GM10266 (cell line): Measurements from ENCODE around the gene ALPK1.

Source experiments
- DNase-seq: peaks from one replicate; pipeline ENCODE4 v3.0.0; 2012; ENCODE audit errors: extremely low spot score
- TF ChIP-seq, protein P1 (sequence below): IDR thresholded peaks from 2 replicates; pipeline ENCODE4 v1.5.1; 2012; ENCODE audit warnings: mild to moderate bottlenecking, low read depth; ENCODE audit not compliant: control insufficient read depth, insufficient read depth; ENCODE audit errors: missing control alignments

Gene ALPK1

DNA sequence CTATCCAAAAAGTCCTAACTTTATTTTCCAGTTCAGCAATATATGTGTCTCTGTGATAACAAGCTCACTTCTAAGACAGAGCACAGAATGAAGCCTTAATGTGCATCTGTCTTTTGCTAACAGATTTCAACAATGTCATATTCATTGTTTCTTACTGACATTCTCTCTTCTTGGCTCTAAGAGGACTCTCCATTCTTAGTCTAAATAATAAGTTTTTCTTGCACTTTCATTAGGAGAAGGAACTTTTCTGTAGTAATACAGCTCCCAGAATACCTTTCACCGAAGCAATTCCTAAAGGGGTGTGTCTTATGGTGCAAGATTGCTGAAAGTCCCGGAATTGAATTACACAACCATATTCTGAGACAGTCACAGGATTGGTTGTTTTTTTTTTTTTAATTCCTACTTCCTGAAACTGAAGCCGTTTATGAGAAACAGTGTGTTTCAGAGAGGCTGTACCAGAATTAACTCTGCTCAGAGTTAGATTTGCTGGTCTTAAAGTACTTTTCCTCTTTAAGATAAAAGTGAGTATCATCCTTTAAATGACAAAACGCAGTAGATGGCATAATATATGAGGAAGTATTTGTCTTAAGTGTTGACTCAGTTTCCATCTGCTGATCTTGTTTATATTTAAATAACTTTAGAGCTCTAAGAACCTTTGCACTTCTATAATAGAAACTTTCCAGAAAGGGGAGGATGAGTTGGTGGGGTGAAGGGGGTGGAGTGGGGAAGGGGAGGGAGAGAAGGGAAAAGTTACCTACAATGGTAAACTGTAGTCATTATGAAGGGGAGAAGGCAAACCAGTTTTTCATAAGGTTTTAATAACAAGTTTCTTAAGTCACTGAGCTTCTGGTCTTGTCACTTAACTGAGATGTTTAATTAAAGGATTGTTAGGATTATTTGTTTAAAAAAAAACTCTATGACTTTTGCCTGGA lies at the start of gene ALPK1:
TSS of gene ALPK1 (plus strand) at position 421 of the 932 bp plus-strand sequence.
- TF ChIP-seq, protein P1, sequence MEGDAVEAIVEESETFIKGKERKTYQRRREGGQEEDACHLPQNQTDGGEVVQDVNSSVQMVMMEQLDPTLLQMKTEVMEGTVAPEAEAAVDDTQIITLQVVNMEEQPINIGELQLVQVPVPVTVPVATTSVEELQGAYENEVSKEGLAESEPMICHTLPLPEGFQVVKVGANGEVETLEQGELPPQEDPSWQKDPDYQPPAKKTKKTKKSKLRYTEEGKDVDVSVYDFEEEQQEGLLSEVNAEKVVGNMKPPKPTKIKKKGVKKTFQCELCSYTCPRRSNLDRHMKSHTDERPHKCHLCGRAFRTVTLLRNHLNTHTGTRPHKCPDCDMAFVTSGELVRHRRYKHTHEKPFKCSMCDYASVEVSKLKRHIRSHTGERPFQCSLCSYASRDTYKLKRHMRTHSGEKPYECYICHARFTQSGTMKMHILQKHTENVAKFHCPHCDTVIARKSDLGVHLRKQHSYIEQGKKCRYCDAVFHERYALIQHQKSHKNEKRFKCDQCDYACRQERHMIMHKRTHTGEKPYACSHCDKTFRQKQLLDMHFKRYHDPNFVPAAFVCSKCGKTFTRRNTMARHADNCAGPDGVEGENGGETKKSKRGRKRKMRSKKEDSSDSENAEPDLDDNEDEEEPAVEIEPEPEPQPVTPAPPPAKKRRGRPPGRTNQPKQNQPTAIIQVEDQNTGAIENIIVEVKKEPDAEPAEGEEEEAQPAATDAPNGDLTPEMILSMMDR, result no peak
- no peak for DNase-seq

DNA sequence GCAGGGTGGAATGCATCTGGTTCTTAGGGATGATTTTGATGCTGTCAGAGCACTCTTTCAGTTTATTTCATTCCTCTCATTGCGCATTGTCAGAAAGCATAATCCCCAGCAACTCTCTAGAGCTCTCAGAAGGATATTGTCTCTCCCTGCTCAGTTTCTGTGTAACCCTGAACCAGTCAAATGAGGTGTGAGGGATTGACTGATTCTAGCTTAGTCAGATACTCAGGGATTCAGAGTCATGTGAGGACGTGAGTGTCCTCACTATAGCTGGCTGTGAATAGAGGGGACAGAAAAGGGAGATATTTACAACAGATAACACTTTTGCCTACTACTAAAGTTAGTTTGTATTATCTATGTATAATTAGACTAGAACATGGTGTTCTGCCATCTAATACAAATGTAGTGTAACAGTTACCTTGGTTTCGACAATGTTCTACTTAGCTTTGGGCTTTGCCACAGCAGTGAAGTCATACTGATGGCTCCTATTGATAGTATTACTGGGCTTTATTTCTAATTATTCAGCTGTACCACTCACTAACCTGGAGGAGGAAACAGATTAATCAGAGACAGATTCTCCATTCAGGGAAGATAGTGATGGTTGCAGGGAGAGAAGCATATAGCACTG lies 46.0 kb upstream of the ALPK1 start:
- DNase-seq, result no peak
- TF ChIP-seq, protein P1, result no peak

DNA sequence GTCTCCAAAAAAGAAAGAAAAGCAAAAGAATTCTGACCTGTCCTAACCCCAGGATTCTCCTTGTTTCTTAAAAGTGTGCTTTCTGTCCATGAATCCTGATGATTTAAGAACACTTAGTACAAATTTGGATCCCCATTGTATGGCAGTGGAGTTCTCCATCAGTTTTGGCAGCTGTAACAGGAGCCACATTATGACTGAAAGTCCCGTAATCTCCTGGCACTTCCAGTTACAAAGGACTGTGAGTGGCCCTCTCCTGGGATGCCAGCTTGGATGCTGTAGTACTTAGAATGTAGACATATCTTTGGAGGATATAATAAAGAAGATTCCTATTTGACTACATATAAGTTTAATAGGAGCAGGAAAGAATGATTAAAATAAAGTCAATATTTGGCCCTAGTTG lies 44.9 kb upstream of the ALPK1 start:
- no peak for DNase-seq
- TF ChIP-seq, protein P1, result no peak

DNA sequence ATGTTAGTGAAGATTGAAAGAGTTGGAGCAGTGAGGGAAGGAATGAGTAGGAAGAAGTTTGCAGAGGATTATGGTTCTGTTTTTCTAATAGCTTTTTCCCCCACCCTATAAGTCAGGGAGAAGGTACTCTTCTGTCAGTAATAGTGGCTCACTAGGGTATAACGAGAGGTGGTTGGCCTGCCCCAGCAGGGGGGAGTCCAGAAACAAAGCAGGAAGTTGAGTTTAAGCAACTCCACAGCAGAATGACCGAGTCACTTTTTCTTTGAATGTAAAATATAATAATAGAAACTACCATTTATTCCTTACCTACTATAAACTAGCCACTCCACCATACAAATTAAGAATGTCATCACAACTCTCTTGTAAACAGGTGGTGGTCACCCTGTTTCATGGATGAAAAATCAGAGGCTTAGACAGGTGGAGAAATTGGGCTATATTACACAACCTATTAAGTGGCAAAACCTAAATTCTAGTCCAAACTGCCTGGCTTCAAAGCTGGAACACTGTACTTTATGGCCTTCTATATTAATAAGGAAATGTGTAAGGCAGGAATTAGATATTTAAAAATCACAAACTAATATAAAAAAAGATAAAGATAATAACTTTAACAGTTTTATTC lies 43.7 kb upstream of the ALPK1 start:
- TF ChIP-seq, protein P1, result no peak
- peak; percentile 34 for DNase-seq

DNA sequence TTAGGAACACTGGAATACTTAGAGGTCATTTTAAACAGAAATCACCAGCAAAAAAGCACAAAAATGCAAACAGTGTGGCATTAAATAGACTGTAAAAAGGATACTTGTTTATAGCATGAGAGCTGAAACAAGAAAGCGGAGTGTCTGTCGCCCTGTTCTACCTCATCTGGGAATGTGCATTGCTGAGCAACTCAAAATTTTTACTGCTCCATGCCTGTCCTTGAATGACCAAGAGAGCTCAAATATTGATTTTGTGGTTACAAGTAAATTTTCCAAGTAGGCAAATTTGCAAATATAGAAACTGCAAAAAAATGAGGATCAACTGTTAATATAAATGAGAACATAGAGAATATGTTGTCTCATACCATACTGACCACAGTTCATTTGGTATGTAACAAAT lies 40.1 kb upstream of the ALPK1 start:
- DNase-seq, result no peak

DNA sequence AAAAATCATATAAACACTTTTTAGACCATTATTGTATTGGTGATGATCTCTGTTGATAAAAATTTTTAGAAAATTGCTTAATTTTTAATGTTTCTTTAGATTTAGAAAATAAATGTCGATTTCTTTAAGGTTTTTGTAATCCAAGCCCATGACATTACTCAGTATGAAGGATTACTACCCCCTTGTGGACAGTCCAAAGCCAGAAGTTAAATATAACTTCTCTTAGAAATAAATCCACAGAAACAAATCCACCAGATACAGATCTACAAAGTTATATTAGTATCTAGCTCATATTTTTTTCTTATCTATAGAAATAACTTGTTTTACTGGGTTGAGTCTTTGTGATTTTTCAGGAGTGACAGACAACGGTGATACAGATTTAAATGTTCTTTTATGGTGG lies 30.3 kb upstream of the ALPK1 start:
- no peak for DNase-seq

More for the DNA sequence above, 40.1 kb upstream of the ALPK1 start:
- TF ChIP-seq, protein P1, result no peak

More for the DNA sequence above, 30.3 kb upstream of the ALPK1 start:
- TF ChIP-seq, protein P1, result peak; percentile 34
